IPS DF 6.9 (cell line): ENCODE results near the gene NAV3.

Experiments
- DNase-seq: peaks from one replicate; pipeline ENCODE4 v3.0.0-alpha.2; 2013; ENCODE audit warnings: low read depth, low spot score
- H3K27ac ChIP-seq: one replicate; pipeline ENCODE4 v1.5.1; 2013; ENCODE audit warnings: low read length, control low read depth
- H3K27me3 ChIP-seq: 2 replicates; pipeline ENCODE4 v1.6.1; 2013; ENCODE audit warnings: mild to moderate bottlenecking, low read length; ENCODE audit not compliant: control insufficient read depth, insufficient read depth
- H3K36me3 ChIP-seq: 2 replicates; pipeline ENCODE4 v1.6.1; 2013; ENCODE audit warnings: low read length; ENCODE audit not compliant: control insufficient read depth, insufficient read depth
- H3K4me1 ChIP-seq: 2 replicates; pipeline ENCODE4 v1.6.1; 2013; ENCODE audit warnings: low read length; ENCODE audit not compliant: control insufficient read depth, insufficient read depth
- H3K4me3 ChIP-seq: 2 replicates; pipeline ENCODE4 v1.5.1; 2013; ENCODE audit warnings: mild to moderate bottlenecking, low read length
- H3K9me3 ChIP-seq: 2 replicates; pipeline ENCODE4 v1.6.1; 2013; ENCODE audit warnings: low read length, inconsistent platforms; ENCODE audit not compliant: control insufficient read depth, insufficient read depth
- WGBS: extraction: QIAGEN DNeasy Blood & Tissue Kit; methylation state at CpG from one replicate; pipeline ENCODE4 v1.1.7; 2013; ENCODE audit warnings: mixed read lengths, missing lambda C conversion rate; ENCODE audit not compliant: insufficient read length, insufficient coverage; 5-methylcytosine and 5-hydroxymethylcytosine counted together

Gene NAV3

GRCh38 chr12:78035901-78036606 lies 205.4 kb downstream of the NAV3 start:
- H3K36me3 ChIP-seq, result no peaks in the 10 kb centered on the region
- H3K27ac ChIP-seq, result no peak overlapping the region
- H3K4me3 ChIP-seq, result no peak overlapping the region
- H3K9me3 ChIP-seq, result no peaks in the 10 kb centered on the region
- H3K4me1 ChIP-seq, result no peaks in the 10 kb centered on the region
- WGBS, result 100% methylated on average over 2 of the region's 14 CpGs
- H3K27me3 ChIP-seq, result no peaks in the 10 kb centered on the region
- no peak for DNase-seq

GRCh38 chr12:78036874-78037273 lies 206.2 kb downstream of the NAV3 start:
- no CpG with 5 or more reads among the region's 8 CpGs for WGBS
- no peaks in the 10 kb centered on the region for H3K4me1 ChIP-seq
- DNase-seq, result no peak
- H3K36me3 ChIP-seq, result no peaks in the 10 kb centered on the region
- no peaks in the 10 kb centered on the region for H3K27me3 ChIP-seq
- H3K9me3 ChIP-seq, result no peaks in the 10 kb centered on the region
- no peak overlapping the region for H3K27ac ChIP-seq
- H3K4me3 ChIP-seq, result no peak overlapping the region

GRCh38 chr12:78037707-78038106 lies 207.0 kb downstream of the NAV3 start:
- Histone ChIP-seq H3K27ac (no peak overlapping the region), H3K4me1 (no peaks in the 10 kb centered on the region), H3K36me3 (no peaks in the 10 kb centered on the region), H3K27me3 (no peaks in the 10 kb centered on the region), H3K4me3 (no peak overlapping the region), H3K9me3 (no peaks in the 10 kb centered on the region)
- no CpG with 5 or more reads among the region's 2 CpGs for WGBS
- no peak for DNase-seq

GRCh38 chr12:78038541-78038940 lies 207.8 kb downstream of the NAV3 start:
- no CpG with 5 or more reads among the region's 1 CpG for WGBS
- Histone ChIP-seq H3K9me3 (no peaks in the 10 kb centered on the region), H3K4me1 (no peaks in the 10 kb centered on the region), H3K27ac (no peak overlapping the region), H3K4me3 (no peak overlapping the region), H3K27me3 (no peaks in the 10 kb centered on the region), H3K36me3 (no peaks in the 10 kb centered on the region)
- DNase-seq, result no peak

- H3K36me3 ChIP-seq, result no peaks in the 10 kb centered on the region
- H3K9me3 ChIP-seq, result no peaks in the 10 kb centered on the region
- no peak overlapping the region for H3K4me3 ChIP-seq
- H3K27ac ChIP-seq, result no peak overlapping the region
- no CpG with 5 or more reads among the region's 4 CpGs for WGBS
- DNase-seq, result no peak
- H3K4me1 ChIP-seq, result no peaks in the 10 kb centered on the region
- H3K27me3 ChIP-seq, result no peaks in the 10 kb centered on the region
These were observed 208.3 kb downstream of the NAV3 start for GRCh38 chr12:78038986-78039385.

- no peaks in the 10 kb centered on the region for H3K4me1 ChIP-seq
- H3K27ac ChIP-seq, result no peak overlapping the region
- no CpG with 5 or more reads among the region's 1 CpG for WGBS
- no peaks in the 10 kb centered on the region for H3K9me3 ChIP-seq
- no peak overlapping the region for H3K4me3 ChIP-seq
- no peak for DNase-seq
- H3K27me3 ChIP-seq, result no peaks in the 10 kb centered on the region
- H3K36me3 ChIP-seq, result no peaks in the 10 kb centered on the region
These were observed 209.4 kb downstream of the NAV3 start for GRCh38 chr12:78040111-78040510.

- Histone ChIP-seq H3K9me3 (no peaks in the 10 kb centered on the region), H3K4me3 (no peak overlapping the region), H3K36me3 (no peaks in the 10 kb centered on the region), H3K27me3 (no peaks in the 10 kb centered on the region), H3K27ac (no peak overlapping the region), H3K4me1 (no peaks in the 10 kb centered on the region)
- no CpG with 5 or more reads among the region's 12 CpGs for WGBS
- no peak for DNase-seq
These were observed 220.1 kb downstream of the NAV3 start for GRCh38 chr12:78050790-78051189.

- no peak for DNase-seq
- Histone ChIP-seq H3K27me3 (no peaks in the 10 kb centered on the region), H3K4me3 (no peak overlapping the region), H3K36me3 (no peaks in the 10 kb centered on the region), H3K4me1 (no peaks in the 10 kb centered on the region), H3K9me3 (no peaks in the 10 kb centered on the region), H3K27ac (no peak overlapping the region)
These were observed 224.9 kb downstream of the NAV3 start for GRCh38 chr12:78055545-78055944.

GRCh38 chr12:78057075-78057474 lies 226.4 kb downstream of the NAV3 start:
- H3K4me1 ChIP-seq, result no peaks in the 10 kb centered on the region
- WGBS, result no CpG with 5 or more reads among the region's 1 CpG
- DNase-seq, result no peak
- H3K9me3 ChIP-seq, result no peaks in the 10 kb centered on the region
- H3K4me3 ChIP-seq, result no peak overlapping the region
- no peaks in the 10 kb centered on the region for H3K36me3 ChIP-seq
- no peaks in the 10 kb centered on the region for H3K27me3 ChIP-seq
- no peak overlapping the region for H3K27ac ChIP-seq

- WGBS, result no CpG with 5 or more reads among the region's 1 CpG
- no peaks in the 10 kb centered on the region for H3K4me1 ChIP-seq
- H3K9me3 ChIP-seq, result no peaks in the 10 kb centered on the region
- DNase-seq, result no peak
- no peaks in the 10 kb centered on the region for H3K36me3 ChIP-seq
- no peak overlapping the region for H3K27ac ChIP-seq
- no peak overlapping the region for H3K4me3 ChIP-seq
- no peaks in the 10 kb centered on the region for H3K27me3 ChIP-seq
These were observed 229.5 kb downstream of the NAV3 start for GRCh38 chr12:78060186-78060585.

GRCh38 chr12:78062786-78063185 lies 232.1 kb downstream of the NAV3 start:
- Histone ChIP-seq H3K4me1 (no peaks in the 10 kb centered on the region), H3K27ac (no peak overlapping the region), H3K27me3 (no peaks in the 10 kb centered on the region), H3K4me3 (no peak overlapping the region), H3K9me3 (no peaks in the 10 kb centered on the region), H3K36me3 (no peaks in the 10 kb centered on the region)
- DNase-seq, result no peak
